Hematopoietic multipotent progenitor cell treated with erythropoietin and hydrocortisone succinate and interleukin-3 and kit ligand, for 8 days (in vitro differentiated cells): ENCODE data around the gene LY9.
A peak's percentile ranks its signal among the peaks of the same experiment; 100 is the strongest.

Experiments
- DNase-seq: peaks from one replicate; pipeline ENCODE4 v3.0.0-alpha.2; 2015

LY9 gene

DNA sequence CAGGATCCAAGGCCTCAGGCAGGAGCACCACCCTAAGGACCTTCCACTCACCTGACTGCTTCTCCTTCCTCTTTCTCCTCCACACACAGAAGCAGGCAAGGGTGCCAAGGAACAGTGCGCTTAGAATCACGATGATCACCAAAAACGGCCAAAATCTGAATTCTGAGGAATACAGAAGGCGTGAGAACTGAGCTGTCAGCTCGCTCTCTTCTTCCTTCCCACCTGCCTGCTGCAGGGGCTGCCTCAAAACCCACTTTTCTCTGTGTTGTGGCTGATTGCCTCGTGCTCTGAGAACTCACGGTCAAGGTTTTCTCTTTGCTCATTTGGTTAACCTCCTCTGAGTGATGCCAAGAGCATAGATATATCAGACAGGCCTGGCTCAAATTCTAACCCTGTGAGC lies 42.9 kb downstream of the LY9 start:
- DNase-seq, result no peak

DNA sequence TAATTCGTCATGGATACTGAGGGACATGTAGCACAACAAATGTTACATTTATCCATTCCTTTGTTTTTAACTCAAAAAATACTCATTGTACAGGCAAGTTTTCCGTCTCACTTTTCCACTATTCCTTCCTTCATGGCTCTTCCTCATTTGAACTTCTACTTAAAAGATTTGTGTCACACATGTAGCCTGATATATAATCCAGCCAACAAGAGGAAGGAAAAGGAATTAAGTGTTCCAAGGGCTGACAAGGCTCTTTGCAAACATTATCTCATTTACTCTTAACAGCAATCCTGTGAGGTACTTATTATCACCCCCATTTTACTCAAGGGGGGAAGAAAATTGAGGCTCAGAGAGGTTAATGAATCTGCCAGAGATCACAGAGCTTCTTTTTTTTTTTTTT lies 43.8 kb downstream of the LY9 start:
- DNase-seq, result no peak

DNA sequence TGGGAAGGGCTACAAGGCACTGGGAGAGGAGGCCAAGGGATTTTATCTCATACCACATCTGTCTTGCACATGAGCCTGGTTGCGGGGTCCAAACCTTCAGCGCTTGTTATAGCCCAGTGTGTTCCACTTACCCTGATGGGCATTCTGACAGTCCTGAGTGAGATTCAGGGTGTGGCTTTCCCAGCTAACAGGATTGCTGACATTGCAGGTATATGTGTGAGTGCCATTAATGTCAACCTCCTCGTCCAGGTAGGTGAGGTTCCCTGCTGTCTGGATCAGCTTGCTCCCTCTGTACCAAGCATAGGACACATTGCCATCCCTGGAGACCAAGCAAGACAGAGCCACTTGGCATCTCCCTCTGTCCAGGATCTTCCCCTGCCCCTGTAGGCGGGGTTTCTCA lies 45.1 kb downstream of the LY9 start:
- no peak for DNase-seq

- peak; percentile 55 for DNase-seq
Observed at GRCh38 chr1:160844447-160845232, 48.7 kb downstream of the LY9 start.

DNA sequence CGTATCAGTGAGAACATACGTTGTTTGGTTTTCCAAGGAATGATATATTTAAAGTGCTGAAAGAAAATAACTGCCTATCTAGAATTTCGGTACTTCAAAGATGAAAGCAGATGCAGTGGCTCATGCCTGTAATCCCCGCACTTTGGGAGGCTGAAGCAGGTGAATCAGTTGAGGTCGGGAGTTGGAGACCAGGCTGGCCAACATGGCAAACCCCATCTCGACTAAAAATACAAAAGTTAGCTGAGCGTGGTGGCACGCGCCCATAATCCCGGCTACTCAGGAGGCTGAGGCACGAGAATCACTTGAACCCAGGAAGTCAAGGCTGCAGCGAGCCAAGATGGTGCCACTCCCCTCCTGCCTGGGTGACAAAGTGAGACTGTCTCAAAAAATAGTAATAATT lies 50.3 kb downstream of the LY9 start:
- no peak for DNase-seq

DNA sequence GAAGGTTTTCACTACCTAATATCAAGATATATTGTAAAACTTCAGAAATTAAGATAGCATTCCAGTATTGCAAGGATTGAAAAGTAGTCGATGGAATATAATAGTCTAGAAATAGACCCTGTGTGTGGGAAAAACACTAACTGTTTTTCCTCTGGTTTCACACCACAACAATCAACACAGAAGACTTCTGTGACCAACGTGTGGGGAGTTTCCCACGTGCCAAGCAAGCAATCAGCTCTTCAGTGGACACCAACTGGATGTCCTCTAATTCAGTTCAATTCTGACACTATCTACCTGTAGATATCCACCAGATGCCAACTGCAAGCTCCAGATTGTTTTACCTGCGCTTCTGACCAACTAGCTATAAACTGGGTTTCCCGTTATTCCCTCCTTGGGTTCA lies 54.6 kb downstream of the LY9 start:
- no peak for DNase-seq

DNA sequence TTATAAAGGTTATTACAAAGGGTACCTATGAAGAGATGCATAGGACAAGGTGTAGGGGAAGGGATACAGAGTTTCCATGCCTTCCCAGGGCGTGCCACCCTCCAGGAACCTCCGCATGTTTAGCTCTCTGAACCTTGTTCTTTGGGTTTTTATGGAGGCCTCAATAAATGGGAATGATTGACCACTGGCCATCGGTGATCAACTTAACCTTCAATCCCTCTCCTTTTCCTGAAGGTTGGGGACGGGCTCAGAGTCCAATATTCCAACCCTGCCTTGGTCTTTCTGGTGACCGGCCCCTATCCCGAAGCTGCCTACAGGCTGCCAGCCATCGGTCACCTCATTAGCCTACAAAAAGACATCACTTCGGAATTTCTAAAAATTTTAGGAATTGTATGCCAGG lies 55.0 kb downstream of the LY9 start:
- DNase-seq, result no peak

DNA sequence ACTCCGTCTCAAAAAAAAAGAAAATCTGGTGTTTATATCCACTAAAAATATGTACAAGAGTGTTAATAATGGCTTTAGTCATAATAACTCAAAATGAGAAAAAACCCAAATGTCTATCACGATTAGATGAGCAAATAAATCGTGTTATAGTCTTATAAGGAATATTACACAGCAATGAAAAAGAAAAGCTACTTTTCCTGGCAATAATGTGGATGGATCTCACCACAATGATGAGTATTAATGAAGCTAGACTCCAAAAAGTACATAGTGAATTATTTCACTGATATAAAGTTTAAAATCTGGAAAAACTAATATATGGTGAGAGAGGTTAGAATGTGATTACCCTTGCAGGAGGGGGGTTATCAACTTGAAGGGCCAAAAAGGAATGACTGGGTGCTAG lies 57.0 kb downstream of the LY9 start:
- DNase-seq, result no peak

DNA sequence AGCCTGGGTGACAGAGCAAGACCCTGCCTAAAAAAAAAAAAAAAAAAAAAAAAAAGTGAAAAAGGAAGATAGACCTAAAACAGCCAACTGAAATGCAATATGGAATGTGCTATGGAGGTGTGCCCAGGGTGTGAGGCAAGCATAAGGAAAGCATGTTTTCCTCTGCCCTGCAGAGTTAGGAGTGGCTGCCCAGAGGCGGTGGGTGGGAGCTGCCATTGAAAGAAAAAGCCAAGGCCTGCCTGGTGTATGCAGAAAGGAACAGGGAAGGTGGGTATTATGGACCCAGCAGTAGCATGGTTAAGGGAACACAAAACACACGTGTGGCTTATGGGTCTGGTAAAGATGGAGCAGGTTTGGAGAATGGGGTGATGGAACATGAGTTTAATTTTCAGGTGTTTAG lies 57.8 kb downstream of the LY9 start:
- no peak for DNase-seq

GRCh38 chr1:160855181-160855981 lies 59.4 kb downstream of the LY9 start:
- DNase-seq, result no peak

DNA sequence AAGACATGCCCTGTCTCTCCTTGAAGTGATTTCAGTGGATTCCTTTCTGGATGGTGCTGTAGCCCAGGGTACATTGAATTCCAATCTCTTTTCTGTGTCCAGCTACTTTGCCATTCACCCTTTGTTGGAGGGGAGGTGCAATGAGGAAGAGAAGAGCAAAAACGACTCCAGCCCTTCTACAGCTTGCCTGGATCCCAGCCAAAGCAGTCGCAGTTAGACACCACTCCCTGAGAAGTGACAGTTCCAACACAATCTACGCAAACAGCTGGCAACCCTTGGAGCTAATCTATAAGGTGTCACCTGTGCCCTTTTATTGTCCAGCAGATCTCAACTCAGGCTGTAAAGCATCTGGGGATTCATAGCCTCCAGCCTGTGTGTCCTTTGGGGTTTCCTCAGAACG lies 62.1 kb downstream of the LY9 start:
- peak; percentile 99 for DNase-seq

GRCh38 chr1:160858507-160858906 lies 62.5 kb downstream of the LY9 start:
- peak; percentile 80 for DNase-seq

- no peak for DNase-seq
Observed at GRCh38 chr1:160859166-160859565, 63.2 kb downstream of the LY9 start.

DNA sequence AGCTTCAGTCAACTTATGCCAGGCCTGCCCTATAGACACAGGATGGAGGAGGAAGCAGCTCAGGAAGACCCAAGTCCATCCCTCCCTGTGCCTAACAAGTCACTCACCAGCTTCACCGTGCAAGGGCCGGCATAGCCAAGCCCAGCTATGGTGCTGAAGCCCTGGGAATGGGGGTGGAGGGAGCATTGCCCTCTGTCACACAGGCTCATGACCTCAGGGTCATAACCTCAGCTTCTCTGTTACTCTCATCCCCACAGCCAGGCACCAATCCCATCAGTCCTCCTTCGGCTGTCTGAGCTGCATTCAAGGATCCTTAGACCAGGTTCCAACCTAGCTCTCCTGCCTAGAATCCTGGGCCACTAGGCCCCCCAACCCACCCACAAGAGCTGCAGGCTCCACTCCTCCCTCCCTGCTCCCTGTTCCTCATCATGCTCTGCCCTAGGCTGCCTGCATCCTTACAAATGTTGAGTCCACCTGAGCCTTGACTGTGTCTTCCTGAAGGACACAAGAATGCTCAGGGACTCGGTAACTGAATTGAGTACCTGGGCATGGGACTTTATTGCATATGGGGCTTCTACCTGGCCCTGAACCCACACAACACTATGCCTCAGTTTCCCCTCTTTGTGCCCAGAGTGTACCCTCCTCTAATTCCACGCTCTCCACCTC lies 65.0 kb downstream of the LY9 start:
- no peak for DNase-seq

GRCh38 chr1:160862203-160863060 lies 66.5 kb downstream of the LY9 start, which contains the start of gene CD244:
Gene CD244 (minus strand): TSS chr1:160862887. CDS start chr1:160862677, 210 bp downstream.
- DNase-seq, result peak; percentile 85

DNA sequence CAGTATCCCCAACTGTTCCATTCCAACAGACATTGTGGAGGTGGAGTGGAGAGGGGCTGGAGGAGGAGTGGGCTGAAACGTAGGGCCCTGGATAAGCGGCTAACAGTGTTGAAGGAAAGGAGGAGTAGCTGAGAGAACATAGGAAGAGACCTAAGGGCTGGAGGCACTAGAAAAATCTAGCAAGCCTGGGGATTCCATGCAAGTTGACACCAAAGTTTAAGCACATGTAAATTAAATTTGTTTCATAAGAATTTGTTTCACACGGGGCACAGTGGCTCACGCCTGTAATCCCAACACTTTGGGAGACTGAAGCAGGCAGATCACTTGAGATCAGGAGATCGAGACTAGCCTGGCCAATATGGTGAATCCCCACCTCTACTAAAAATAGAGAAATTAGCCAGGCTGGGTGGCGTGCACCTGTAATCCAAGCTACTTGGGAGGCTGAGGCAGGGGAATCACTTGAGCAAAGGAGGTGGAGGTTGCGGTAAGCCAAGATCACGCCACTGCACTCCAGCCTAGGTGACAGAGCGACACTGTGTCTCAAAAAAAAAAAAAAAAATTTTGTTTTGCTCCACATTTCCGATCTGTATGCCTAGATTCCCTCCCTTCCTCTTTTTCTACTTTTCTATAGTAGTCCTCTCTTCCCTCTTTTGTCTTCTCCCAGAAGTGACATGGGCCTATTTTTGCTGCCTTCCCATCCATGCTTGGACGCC lies 67.2 kb downstream of the LY9 start:
- DNase-seq, result no peak

- no peak for DNase-seq
Observed at GRCh38 chr1:160863774-160864131, 67.8 kb downstream of the LY9 start.

DNA sequence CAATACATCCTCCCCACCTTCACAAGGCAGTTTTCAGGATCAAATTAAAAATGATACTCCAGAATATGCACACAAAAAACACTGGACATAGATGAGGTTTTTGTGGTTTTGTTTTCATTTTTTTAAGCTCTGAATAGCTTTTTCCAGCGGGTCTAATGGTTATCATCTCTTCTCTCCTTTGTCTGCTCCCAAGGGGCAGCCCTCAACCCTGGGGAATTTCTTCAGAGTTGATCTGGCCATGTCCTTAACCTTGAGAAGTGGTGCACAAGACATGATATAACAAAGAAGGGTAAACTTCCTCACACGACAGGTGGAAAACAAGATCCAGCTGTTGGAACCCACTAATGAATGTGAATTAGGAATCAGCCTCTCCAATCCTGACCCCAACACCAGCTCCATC lies 68.2 kb downstream of the LY9 start:
- DNase-seq, result no peak

GRCh38 chr1:160865337-160865736 lies 69.4 kb downstream of the LY9 start:
- no peak for DNase-seq

- no peak for DNase-seq
Observed at GRCh38 chr1:160866001-160866694, 70.2 kb downstream of the LY9 start.

GRCh38 chr1:160866695-160867260 lies 70.8 kb downstream of the LY9 start:
- DNase-seq, result no peak
